NCI-H524 (cell line): ENCODE results near the gene WDR5.

ENCODE experiments used
- DNase-seq, 2 experiments: peaks; one replicate each; lab custom pipeline; 2025; lab: John Stamatoyannopoulos, UW

WDR5 gene

GRCh38 chr9:134188386-134189144 lies 52.7 kb downstream of the WDR5 start:
- peak; percentile 62 to 71 for DNase-seq

GRCh38 chr9:134189145-134189469 lies 53.2 kb downstream of the WDR5 start:
- peak in 1 of 2 experiments; percentile 54 for DNase-seq

- peak; percentile 55 to 83 for DNase-seq
These were observed 53.8 kb downstream of the WDR5 start for GRCh38 chr9:134189470-134190231.

- DNase-seq, result no peak
These were observed 54.6 kb downstream of the WDR5 start for GRCh38 chr9:134190232-134191121.

GRCh38 chr9:134191455-134192209 lies 55.8 kb downstream of the WDR5 start:
- DNase-seq, result no peak

- DNase-seq, result no peak
These were observed 56.5 kb downstream of the WDR5 start for GRCh38 chr9:134192311-134192950.

GRCh38 chr9:134192951-134193731 lies 57.3 kb downstream of the WDR5 start:
- DNase-seq, result peak in 1 of 2 experiments; percentile 25

- no peak for DNase-seq
These were observed 58.1 kb downstream of the WDR5 start for GRCh38 chr9:134193912-134194535.

GRCh38 chr9:134195558-134195957 lies 59.7 kb downstream of the WDR5 start:
- no peak for DNase-seq

- DNase-seq, result no peak
These were observed 61.0 kb downstream of the WDR5 start for GRCh38 chr9:134196911-134197310.

- no peak for DNase-seq
These were observed 62.9 kb downstream of the WDR5 start for GRCh38 chr9:134198791-134199190.

GRCh38 chr9:134200730-134201129 lies 64.8 kb downstream of the WDR5 start:
- DNase-seq, result no peak

GRCh38 chr9:134203224-134203623 lies 67.3 kb downstream of the WDR5 start:
- no peak for DNase-seq

- peak in 1 of 2 experiments; percentile 20 for DNase-seq
These were observed 68.2 kb downstream of the WDR5 start for GRCh38 chr9:134204041-134204440.

GRCh38 chr9:134204991-134205578 lies 69.2 kb downstream of the WDR5 start:
- DNase-seq, result no peak

GRCh38 chr9:134205672-134206310 lies 69.9 kb downstream of the WDR5 start:
- peak; percentile 91 to 96 for DNase-seq

GRCh38 chr9:134206311-134207300 lies 70.7 kb downstream of the WDR5 start:
- DNase-seq, result peak in 1 of 2 experiments; percentile 50
